Measurements from ENCODE around the gene FOXP1.

The FOXP1 gene

DNA sequence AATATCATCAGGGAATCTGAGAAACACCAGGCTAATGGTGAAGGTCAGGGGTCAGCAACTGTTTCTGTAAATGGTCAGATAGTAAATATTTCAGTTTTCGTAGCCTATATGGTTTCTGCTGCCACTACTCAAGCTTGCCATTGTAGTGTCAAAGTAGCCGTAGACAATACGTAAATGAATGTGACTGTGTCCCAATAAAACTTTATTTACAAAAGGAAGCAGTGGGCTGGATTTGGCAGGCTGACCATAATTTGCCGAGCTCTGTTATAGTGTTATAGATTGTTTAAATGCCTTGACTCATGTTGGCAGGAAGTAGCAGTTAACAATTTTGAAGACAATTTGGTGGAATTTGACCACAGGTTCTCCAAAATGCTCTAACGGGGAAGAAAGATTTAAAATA is 548.2 kb downstream of the FOXP1 start:
- Histone ChIP-seq H3K36me3 (no peaks in the 10 kb centered on the region; the same call in 1 of the 2 replicates), H3K4me3 (ENCODE audit: low read depth, low read length) (no peak overlapping the region), H3K9me3 (no peaks in the 10 kb centered on the region), H3K27me3 (no peaks in the 10 kb centered on the region), H3K4me1 (no peaks in the 10 kb centered on the region)
- TF ChIP-seq CTCF (IDR thresholded peaks at IDR 0.05; ENCODE audit: low read depth, low read length), result no peak
- DNase-seq, result no peak

DNA sequence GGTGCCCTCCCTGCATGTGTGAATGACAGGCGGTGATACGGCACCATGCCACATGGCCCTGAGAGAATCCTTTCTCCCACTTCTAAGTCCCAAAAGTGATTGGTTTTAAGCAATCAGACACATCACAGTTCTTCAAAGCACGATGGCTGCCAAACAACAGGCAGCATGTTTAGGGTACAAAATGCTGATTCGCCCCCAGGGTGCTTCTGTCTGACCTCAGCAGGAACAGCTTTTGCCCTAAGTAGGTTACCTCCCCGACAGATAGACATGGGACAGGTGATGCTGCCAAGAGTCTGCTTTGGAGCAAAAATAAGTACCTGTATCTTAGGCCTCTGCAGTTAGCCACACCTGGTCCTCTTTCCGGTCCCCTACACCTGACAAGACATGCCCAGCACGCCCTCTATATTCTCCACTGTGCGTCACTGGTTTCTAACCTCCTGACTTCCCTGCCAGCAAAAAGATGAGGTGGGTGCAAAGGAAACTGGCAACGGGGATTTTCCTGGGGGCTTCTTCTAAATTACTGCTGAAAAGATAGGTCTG is 549.8 kb downstream of the FOXP1 start:
- Histone ChIP-seq H3K4me3 (ENCODE audit: low read depth, low read length) (no peak overlapping the region), H3K9me3 (no peaks in the 10 kb centered on the region), H3K4me1 (no peaks in the 10 kb centered on the region), H3K36me3 (no peaks in the 10 kb centered on the region), H3K27me3 (no peaks in the 10 kb centered on the region)
- no peak for DNase-seq
- TF ChIP-seq CTCF (IDR thresholded peaks at IDR 0.05; ENCODE audit: low read depth, low read length), result no peak

GRCh38 chr3:71031914-71032521 is 551.5 kb downstream of the FOXP1 start:
- Histone ChIP-seq H3K4me3 (ENCODE audit: low read depth, low read length) (no peak overlapping the region), H3K4me1 (no peaks in the 10 kb centered on the region)

GRCh38 chr3:71031181-71031580 is 552.3 kb downstream of the FOXP1 start:
- H3K4me3 ChIP-seq (ENCODE audit: low read depth, low read length), result no peak overlapping the region
- no peak for TF ChIP-seq CTCF (IDR thresholded peaks at IDR 0.05; ENCODE audit: low read depth, low read length)
- H3K9me3 ChIP-seq, result no peaks in the 10 kb centered on the region
- H3K4me1 ChIP-seq, result no peaks in the 10 kb centered on the region
- no peak for DNase-seq
- no peaks in the 10 kb centered on the region for H3K27me3 ChIP-seq
- no peaks in the 10 kb centered on the region for H3K36me3 ChIP-seq

More at GRCh38 chr3:71031914-71032521, 551.5 kb downstream of the FOXP1 start:
- Histone ChIP-seq H3K9me3 (no peaks in the 10 kb centered on the region), H3K27me3 (no peaks in the 10 kb centered on the region), H3K36me3 (no peaks in the 10 kb centered on the region)
- no peak for DNase-seq
- TF ChIP-seq CTCF (IDR thresholded peaks at IDR 0.05; ENCODE audit: low read depth, low read length), result no peak

GRCh38 chr3:71030748-71031147 is 552.8 kb downstream of the FOXP1 start:
- no peaks in the 10 kb centered on the region for H3K36me3 ChIP-seq
- no peak for TF ChIP-seq CTCF (IDR thresholded peaks at IDR 0.05; ENCODE audit: low read depth, low read length)
- DNase-seq, result no peak
- H3K4me3 ChIP-seq (ENCODE audit: low read depth, low read length), result no peak overlapping the region
- no peaks in the 10 kb centered on the region for H3K27me3 ChIP-seq
- no peaks in the 10 kb centered on the region for H3K4me1 ChIP-seq
- H3K9me3 ChIP-seq, result no peaks in the 10 kb centered on the region

DNA sequence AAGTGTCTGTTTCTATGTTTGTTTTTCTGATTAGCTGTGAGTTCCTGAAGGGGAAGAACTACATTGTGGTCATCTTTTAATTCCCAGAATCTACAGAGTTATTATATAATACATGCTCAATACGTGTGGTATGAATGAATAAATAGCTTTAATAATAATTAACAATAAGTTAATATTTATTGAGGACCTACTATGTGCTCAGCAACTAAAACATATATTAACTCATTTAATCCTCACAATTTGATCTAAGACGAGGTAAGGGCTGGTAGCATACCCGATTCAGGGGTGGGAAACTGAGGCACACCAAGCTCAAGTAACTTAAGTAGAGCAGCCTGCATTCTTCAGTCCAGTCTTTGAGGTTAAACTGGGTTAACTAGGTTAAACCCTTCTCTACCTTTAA is 553.8 kb downstream of the FOXP1 start:
- H3K36me3 ChIP-seq, result no peaks in the 10 kb centered on the region
- H3K9me3 ChIP-seq, result no peaks in the 10 kb centered on the region
- H3K27me3 ChIP-seq, result no peaks in the 10 kb centered on the region
- no peaks in the 10 kb centered on the region for H3K4me1 ChIP-seq
- no peak for TF ChIP-seq CTCF (IDR thresholded peaks at IDR 0.05; ENCODE audit: low read depth, low read length)
- DNase-seq, result no peak
- H3K4me3 ChIP-seq (ENCODE audit: low read depth, low read length), result no peak overlapping the region

All from BE2C (cell line).